Measurements from ENCODE around the gene ASTN2. TPM values are rescaled to one million over a fixed set of nuclear protein-coding genes. Genes with fewer than 3 reads are reported as not detected.

The ASTN2 gene
- polyA plus RNA-seq, 1 donor from 2014 or later = 6.8 TPM

DNA sequence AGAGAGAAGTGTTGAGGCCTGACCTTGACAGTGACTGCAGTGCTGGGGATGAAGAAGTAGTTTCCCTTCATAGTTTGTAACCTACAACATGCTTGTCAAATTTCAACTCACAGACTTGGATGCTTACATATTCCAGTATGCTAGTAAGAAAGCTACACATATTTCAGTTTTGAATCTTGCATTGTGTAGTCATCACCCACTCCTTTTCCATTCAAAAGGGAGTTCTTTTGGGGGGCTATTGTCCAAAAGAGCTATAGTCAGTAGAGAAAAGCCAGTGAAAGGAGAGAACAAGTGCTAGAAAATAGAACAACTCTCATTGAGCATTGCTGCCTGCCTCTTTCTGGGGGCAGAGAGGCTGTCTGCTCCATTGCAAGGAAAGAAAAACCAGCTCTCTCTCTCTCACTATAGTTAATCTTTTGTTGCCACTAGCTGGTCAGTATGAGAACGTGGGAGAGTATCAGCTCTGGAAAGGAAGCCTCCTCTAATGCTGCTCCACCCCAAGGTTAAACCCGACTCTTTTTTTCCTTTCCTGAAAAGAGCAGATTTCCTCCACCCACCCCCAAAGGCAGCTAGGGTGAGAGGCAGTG lies 7.3 kb downstream of the ASTN2 start:
- H3K9ac ChIP-seq (ENCODE audit: low read length) = no peak overlapping the region

GRCh38 chr9:117405950-117406705 lies 8.7 kb downstream of the ASTN2 start:
- no peak overlapping the region for H2AFZ ChIP-seq (ENCODE audit: low read depth, low read length)
- H3K36me3 ChIP-seq (ENCODE audit: insufficient read depth, low read length) = no peaks in the 10 kb centered on the region
- no peak overlapping the region for H3K27ac ChIP-seq (ENCODE audit: low read length)
- H3F3A ChIP-seq (ENCODE audit: insufficient read depth, low read length, poor library complexity, severe bottlenecking) = no peaks in the 10 kb centered on the region
- no peaks in the 10 kb centered on the region for H3K9me3 ChIP-seq (ENCODE audit: low read length)
- no peaks in the 10 kb centered on the region for H3K79me2 ChIP-seq (replicated peaks; ENCODE audit: insufficient read depth, low read length)
- H3K4me2 ChIP-seq (ENCODE audit: low read length) = no peak overlapping the region
- H3K9me2 ChIP-seq (ENCODE audit: insufficient read depth, low read length) = no peaks in the 10 kb centered on the region
- H4K20me1 ChIP-seq (ENCODE audit: insufficient read depth) = no peaks in the 10 kb centered on the region
- TF ChIP-seq TAF1 (IDR thresholded peaks at IDR 0.05; ENCODE audit: low read depth) (no peak), RAD21 (conservative IDR thresholded peaks at IDR 0.05) (no peak), REST (IDR thresholded peaks at IDR 0.05; ENCODE audit: borderline replicate concordance) (no peak), MXI1 (conservative IDR thresholded peaks at IDR 0.05; ENCODE audit: poor library complexity, severe bottlenecking) (no peak), EP300 (conservative IDR thresholded peaks at IDR 0.05; ENCODE audit: poor library complexity, severe bottlenecking) (no peak), CTCF (IDR thresholded peaks at IDR 0.05; ENCODE audit: poor library complexity, severe bottlenecking) (no peak), EZH2 (IDR thresholded peaks at IDR 0.05; ENCODE audit: borderline replicate concordance, insufficient read depth, low read length, poor library complexity, severe bottlenecking) (no peak), SMC3 (conservative IDR thresholded peaks at IDR 0.05; ENCODE audit: poor library complexity) (no peak), POLR2AphosphoS5 (IDR thresholded peaks at IDR 0.05) (no peak)
- no peak overlapping the region for H3K4me3 ChIP-seq (ENCODE audit: low read length)
- no peaks in the 10 kb centered on the region for H3K27me3 ChIP-seq (ENCODE audit: insufficient read depth, low read depth, low read length)
- no peak overlapping the region for H3K9ac ChIP-seq (ENCODE audit: low read length)

More for the DNA sequence above, 7.3 kb downstream of the ASTN2 start:
- no peak overlapping the region for H3K4me2 ChIP-seq (ENCODE audit: low read length)
- H3K9me3 ChIP-seq (ENCODE audit: low read length) = no peaks in the 10 kb centered on the region
- no peaks in the 10 kb centered on the region for H3F3A ChIP-seq (ENCODE audit: insufficient read depth, low read length, poor library complexity, severe bottlenecking)
- no peaks in the 10 kb centered on the region for H3K36me3 ChIP-seq (ENCODE audit: insufficient read depth, low read length)
- no peaks in the 10 kb centered on the region for H3K79me2 ChIP-seq (replicated peaks; ENCODE audit: insufficient read depth, low read length)
- no peak overlapping the region for H3K4me3 ChIP-seq (ENCODE audit: low read length)
- no peak overlapping the region for H3K27ac ChIP-seq (ENCODE audit: low read length)
- TF ChIP-seq RAD21 (conservative IDR thresholded peaks at IDR 0.05) (peak; percentile 33), POLR2AphosphoS5 (IDR thresholded peaks at IDR 0.05) (no peak), EP300 (conservative IDR thresholded peaks at IDR 0.05; ENCODE audit: poor library complexity, severe bottlenecking) (no peak), TAF1 (IDR thresholded peaks at IDR 0.05; ENCODE audit: low read depth) (no peak), SMC3 (conservative IDR thresholded peaks at IDR 0.05; ENCODE audit: poor library complexity) (peak; percentile 32)
- no peak overlapping the region for H2AFZ ChIP-seq (ENCODE audit: low read depth, low read length)
- no peaks in the 10 kb centered on the region for H3K9me2 ChIP-seq (ENCODE audit: insufficient read depth, low read length)
- no peaks in the 10 kb centered on the region for H4K20me1 ChIP-seq (ENCODE audit: insufficient read depth)
- peaks cover 6% of the 10 kb centered on the region for H3K27me3 ChIP-seq (ENCODE audit: insufficient read depth, low read depth, low read length)
